Activated T-cell treated with anti-CD3 and anti-CD28 coated beads for 1 hour (primary cell): ENCODE results near the gene NUP85.
A peak's percentile ranks its signal among the peaks of the same experiment; 100 is the strongest.
"Not testable (repeated sequence)": the region's sequence is repeated elsewhere in the genome, so short reads cannot be mapped to it uniquely, and the experiment has no call there.

ENCODE experiments used
- DNase-seq: peaks from one replicate; pipeline ENCODE4 v3.0.0-alpha.2; 2020; ENCODE audit warnings: low read depth

The NUP85 gene

GRCh38 chr17:75205793-75206163 lies 299 bp downstream of the NUP85 start:
- no peak for DNase-seq

GRCh38 chr17:75207050-75207407 lies 1.6 kb downstream of the NUP85 start:
- not testable (repeated sequence) for DNase-seq

DNA sequence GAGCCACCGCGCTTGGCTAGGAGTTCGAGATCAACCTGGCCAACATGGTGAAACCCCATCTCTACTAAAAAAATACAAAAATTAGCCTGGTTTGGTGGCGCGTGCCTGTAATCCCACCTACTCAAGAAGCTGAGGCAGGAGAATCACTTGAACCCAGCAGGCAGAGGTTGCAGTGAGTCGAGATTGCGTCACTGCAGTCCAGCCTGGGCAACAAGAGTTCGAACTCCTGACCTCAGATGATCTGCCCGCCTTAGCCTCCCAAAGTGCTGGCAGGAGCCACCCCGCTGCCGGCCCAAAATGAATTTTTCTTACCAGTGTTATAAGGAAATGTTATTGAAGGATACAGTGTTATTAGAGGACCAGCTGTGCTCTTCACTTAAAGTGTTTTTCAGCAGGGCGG lies 2.3 kb downstream of the NUP85 start:
- DNase-seq = no peak

DNA sequence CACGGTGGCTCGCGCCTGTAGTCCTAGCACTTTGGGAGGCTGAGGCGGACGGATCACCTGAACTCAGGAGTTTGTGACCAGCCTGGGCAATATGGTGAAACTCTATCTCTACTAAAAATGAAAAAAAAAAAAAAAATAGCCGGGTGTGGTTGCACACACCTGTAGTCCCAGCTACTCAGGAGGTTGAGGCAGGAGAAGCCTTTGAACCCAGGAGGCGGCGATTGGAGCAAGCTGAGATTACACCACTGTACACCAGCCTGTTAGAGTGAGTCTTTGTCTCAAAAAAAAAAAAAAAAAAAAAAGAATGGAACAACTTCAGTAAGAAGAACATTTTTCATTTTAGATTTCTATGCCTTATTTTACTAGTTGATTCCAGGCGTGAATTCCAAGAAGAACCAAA lies 2.7 kb downstream of the NUP85 start:
- no peak for DNase-seq

DNA sequence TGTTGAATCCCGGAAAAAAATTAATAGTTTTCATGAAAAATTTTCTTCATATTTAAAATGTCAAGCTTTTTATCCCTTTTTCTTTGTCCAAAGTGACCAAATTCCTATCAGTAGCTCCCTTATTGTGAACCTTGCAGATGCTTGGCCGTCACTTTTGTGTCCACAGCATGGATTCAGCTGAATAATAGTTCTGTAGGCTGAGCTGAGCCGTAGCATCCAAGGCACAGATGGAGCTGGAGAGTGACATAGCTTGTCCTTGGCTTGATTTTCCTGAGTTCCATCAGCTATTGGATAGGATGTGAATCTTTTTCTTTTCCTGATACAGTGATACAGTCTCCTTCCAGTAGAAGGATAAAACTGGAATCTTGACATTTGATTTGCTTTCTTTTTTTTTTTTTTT lies 3.6 kb downstream of the NUP85 start:
- DNase-seq = no peak

DNA sequence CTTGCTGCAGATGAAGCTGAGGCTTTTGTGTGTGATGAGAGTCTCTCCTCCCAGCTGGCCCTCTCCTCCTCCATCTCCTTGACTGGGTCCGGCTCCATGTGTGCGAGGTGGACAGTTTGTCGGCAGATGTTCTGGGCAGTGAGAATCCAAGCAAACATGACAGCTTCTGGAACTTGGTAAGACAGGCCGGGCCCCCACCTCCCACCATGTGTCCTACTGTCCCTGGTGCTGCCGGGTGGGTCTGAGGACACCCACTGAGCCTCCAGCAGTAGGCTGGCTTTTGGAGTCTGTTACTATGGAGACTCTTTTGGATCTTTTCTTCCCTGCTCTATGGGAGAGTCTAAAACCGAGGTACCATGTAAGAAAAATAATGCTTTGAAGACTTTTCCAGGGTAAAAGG lies 12.7 kb downstream of the NUP85 start:
- DNase-seq = no peak

DNA sequence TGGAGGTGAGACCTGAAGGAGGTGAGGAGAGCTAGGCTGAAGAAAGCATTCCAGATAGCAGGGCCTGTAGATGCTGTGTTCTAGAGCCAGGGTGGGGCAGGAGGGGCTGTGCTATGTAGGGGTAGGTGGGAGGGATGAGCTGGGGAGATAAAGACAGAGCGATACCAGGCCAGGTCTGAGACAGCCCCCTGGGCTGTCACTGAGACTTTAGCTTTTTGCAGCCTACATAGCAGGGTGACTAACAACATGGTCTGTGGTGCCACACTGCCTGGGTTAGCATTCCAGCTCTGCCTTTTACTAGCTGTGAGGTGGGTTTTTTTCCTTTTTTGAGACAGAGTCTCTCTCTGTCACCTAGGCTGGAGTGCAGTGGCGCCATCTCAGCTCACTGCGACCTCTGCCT lies 14.3 kb downstream of the NUP85 start:
- DNase-seq = no peak

DNA sequence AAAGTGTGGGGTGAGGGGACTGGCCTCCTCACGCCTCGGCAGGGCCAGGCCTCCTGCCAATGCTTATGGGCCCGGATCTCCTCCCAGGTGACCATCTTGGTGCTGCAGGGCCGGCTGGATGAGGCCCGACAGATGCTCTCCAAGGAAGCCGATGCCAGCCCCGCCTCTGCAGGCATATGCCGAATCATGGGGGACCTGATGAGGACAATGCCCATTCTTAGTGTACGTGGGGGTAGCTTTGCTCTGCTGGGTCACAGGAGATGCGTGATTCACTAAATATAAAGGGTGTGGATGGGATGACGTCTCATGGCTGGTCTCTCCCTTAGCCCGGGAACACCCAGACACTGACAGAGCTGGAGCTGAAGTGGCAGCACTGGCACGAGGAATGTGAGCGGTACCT lies 19.5 kb downstream of the NUP85 start:
- DNase-seq = no peak

DNA sequence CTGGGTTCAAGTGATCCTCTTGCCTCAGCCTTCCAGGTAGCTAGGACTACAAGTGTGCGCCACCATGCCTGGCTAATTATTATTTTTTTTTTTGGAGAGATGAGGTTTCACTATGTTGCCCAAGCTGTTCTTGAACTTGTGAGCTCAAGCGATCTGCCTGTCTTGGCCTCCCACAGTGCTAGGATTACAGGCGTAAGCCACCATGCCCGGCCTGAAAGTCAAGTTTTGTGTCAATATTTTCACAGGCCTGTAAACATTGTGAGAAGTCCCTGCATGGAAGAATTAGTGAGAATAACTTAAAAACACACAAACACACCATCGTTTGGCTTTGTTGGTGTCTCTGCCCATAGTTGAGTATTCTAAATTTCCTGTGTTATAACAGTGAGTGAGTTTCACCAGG lies 22.2 kb downstream of the NUP85 start:
- no peak for DNase-seq

- no peak for DNase-seq
Observed at GRCh38 chr17:75228305-75228704, 22.8 kb downstream of the NUP85 start.

GRCh38 chr17:75228847-75229246 lies 23.4 kb downstream of the NUP85 start:
- no peak for DNase-seq

GRCh38 chr17:75231071-75231470 lies 25.6 kb downstream of the NUP85 start:
- no peak for DNase-seq

- DNase-seq = no peak
Observed at GRCh38 chr17:75231741-75232464, 26.4 kb downstream of the NUP85 start.

GRCh38 chr17:75232786-75233185 lies 27.3 kb downstream of the NUP85 start:
- no peak for DNase-seq

DNA sequence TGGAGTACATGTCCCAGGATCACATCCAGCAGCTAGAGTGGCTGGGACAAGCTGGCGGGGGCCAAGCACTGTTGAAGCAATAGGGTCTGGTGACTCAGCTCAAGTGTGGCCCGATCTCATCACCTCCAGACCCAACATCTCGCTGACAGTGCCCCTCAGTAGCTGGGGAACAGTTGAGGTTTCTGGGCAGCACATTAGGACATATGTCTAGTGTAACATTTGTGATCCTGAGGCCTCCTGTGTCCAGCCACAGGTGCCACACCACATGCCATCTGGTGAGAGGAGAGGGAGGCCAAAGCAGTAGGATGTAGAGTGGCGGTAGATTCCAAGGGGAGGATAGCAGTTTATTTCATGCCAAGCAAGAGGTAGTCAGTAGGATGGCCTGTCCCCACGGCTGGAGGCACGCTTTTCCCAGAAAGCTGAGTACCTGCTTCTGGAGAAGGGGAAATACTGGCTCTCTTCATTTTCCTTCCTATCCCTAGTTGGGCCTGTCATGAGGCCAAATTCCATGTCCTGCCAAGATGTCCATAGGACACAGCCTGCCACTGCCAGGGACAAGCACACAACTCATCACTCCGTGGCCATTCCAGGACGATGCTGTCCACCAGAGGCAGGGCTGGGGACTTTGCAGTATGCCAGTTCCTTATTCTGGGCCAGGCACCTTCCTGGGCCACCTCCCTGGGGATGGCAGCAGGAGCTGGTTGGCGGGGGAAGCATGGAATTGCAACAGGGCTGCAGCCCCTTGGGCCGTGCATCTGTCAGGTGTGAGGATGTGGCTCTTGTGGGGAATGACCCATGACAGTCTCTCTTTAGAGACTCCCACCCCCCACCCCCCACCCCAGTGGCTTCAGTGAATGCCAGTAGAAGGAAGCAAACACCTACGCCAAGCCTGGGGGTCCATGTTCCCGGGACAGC lies 31.9 kb downstream of the NUP85 start:
- no peak for DNase-seq

DNA sequence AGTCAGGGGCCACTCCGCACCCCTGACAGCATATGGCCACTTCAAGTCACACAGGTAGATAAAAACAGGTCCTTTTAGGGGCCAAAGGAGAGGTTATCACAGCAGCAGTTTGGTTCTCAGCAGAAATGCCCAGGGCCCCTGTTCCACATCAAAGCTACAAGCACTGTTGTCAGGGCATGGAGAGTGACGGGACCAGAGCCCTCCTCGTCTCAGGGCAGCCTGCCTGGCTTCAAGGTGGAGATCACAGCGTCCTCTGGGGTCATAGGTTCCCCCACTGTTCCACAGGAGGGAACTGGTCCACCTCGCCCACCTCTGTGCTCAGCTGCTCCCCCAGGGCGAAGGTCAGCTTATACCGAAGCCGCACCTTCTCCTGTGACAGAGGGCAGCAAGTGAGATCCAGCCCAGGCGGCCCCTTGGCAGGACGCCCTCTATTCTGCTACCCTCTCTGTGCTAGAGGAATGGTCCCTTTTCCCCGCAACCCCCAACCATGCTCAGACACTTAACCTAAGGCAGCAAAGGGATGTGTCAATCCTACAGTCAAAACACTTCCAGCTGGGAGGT lies 32.6 kb downstream of the NUP85 start:
- DNase-seq = no peak

DNA sequence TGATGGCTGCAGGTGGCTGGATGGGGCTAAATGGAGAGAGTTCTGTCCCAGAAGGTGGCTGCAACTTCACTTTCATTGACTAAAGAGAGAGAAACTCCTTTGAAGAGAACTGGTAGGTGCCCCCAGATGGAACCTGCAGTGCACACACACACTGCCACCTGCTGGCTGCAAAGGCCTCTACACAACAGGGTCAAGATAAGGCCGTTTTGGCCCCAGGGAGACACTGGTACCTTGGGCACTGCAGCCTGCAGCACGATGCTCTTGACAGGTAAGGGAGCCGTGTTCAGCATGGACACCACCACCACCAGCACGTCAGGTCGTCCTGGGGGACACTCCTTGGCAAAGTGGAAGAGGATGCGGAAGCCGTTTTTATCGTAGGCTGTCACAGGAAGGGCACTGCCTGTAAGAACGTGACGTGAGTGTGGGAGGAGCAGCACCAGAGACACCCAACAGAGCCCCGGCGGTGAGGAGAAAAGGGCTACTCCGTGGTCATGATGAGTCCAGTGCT lies 33.3 kb downstream of the NUP85 start:
- peak; percentile 55 for DNase-seq

GRCh38 chr17:75239214-75239613 lies 33.7 kb downstream of the NUP85 start:
- DNase-seq = no peak

GRCh38 chr17:75239778-75240393 lies 34.4 kb downstream of the NUP85 start:
- no peak for DNase-seq

- DNase-seq = peak; percentile 20
Observed at GRCh38 chr17:75240394-75241142, 35.1 kb downstream of the NUP85 start.

GRCh38 chr17:75241143-75241430 lies 35.6 kb downstream of the NUP85 start:
- DNase-seq = no peak

DNA sequence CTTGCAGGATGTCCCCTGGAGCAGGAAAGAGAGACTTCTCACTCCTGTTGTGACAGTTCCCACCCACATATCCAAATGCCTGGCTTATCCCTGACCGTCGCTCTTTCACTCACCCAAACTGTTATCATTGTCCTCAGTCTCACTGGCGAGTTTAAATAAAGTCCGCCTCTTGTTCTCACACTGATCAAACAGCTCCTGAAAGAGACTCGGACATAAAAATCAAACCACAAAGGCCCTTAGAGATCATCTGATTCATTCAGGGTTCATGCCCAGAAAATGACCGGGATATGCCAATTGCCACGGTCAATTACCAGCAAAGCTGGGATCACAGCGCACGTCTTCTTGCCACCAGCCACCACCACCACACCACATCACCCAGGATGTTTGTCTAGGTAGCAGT lies 36.0 kb downstream of the NUP85 start:
- DNase-seq = no peak
